Amniotic epithelial cell (primary cell): ENCODE measurements around the gene CEP57.
"Not testable (repeated sequence)": the region's sequence is repeated elsewhere in the genome, so short reads cannot be mapped to it uniquely, and the experiment has no call there.

Experiments used
- DNase-seq: peaks from one replicate; pipeline ENCODE4 v3.0.0-alpha.2; 2010; ENCODE audit warnings: low read depth

The CEP57 gene

GRCh38 chr11:95796501-95796900, 6.2 kb downstream of the CEP57 start:
- no peak for DNase-seq

- peak; percentile 27 for DNase-seq
Observed at GRCh38 chr11:95799546-95799945, 9.2 kb downstream of the CEP57 start.

DNA sequence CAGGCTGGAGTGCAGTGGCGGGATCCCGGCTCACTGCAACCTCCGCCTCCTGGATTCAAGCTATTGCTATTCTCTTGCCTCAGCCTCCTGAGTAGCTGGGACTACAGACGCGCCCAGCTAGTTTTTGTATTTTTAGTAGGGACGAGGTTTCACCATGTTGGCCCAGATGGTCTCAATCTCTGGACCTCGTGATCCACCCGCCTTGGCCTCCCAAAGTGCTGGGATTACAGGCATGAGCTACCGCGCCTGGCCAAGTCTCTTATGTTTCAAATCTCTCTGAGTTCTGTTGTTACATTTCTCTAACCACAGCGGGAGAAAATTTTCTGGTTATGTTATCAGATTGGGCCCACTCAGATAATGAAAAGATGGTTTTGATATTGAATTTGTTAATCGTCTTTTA, 10.1 kb downstream of the CEP57 start:
- DNase-seq = no peak

DNA sequence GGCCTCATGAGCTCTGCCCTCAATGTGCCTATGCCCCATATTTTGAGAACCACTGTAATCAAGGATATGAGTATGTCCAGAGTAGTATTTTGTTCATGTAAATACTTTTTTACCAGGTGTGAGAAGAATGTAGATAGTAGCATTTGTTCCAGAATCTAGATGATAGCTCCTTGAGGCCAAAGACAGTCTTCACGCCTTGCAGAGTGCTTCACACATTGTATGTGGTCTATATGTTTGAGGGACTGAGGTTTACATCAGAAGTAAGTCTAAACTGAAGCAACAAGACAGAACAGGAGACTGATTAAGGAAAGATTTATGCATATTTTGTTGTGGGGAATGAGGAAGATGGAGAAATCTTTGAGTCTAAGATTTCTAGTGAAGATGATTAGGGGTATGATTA, 12.5 kb downstream of the CEP57 start:
- no peak for DNase-seq

DNA sequence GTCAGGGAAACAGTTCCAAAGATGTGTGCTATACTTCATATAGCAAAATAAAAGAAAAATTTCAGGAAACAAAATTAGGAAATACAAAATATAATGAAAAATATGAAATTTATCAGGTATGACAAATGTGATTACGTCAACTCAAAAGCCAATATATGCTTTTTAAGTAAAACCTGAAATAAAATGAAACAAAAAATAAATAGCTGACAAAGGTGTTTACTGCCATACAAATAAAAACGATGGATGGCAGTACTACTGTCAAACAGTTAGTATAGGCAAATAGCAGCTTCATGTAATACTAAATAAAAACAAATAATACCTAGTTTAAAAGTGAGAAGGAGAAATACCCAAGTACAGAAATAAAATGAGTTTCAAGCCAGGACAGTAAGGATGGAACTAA, 13.7 kb downstream of the CEP57 start:
- DNase-seq = no peak

DNA sequence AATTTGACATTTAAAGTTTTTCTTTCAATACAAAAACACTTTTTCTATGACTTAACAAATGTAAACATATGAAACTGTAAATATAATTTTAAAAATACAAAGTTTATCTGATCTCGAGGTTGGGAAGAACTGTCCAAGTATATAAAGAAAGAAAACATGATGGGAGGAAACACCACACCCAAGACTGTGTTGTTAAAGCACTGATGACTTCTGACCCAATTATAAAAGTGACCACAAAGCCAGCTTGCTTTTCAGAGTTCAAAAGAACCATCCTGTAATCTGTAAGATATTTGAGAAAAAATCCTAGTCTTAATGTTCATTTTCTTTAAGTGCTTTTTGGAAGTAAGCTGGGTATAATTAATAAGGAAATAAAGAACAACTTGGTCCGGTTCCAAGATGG, 15.6 kb downstream of the CEP57 start:
- DNase-seq = no peak

DNA sequence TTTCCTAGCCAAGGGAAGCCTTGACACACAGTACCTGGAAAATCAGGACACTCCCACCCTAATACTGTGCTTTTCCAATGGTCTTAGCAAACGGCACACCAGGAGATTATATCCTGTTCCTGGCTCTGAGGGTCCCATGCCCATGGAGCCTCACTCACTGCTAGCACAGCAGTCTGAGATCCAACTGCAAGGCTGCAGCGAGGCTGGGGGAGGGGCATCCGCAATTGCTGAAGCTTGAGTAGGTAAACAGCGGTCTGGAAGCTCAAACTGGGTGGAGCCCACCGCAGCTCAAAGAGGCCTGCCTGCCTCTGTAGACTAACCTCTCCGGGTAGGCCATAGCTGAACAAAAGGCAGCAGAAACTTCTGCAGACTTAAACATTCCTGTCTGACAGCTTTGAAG, 16.2 kb downstream of the CEP57 start:
- DNase-seq = not testable (repeated sequence)

DNA sequence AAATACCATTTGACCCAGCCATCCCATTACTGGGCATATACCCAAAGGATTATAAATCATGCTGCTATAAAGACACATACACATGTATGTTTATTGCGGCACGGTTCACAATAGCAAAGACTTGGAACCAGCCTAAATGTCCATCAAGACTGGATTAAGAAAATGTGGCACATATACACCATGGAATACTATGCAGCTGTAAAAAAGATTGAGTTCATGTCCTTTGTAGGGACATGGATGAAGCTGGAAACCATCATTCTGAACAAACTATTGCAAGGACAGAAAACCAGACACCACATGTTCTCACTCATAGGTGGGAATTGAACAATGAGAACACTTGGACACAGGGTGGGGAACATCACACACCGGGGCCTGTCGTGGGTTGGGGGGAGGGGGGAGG, 20.8 kb downstream of the CEP57 start:
- DNase-seq = not testable (repeated sequence)

DNA sequence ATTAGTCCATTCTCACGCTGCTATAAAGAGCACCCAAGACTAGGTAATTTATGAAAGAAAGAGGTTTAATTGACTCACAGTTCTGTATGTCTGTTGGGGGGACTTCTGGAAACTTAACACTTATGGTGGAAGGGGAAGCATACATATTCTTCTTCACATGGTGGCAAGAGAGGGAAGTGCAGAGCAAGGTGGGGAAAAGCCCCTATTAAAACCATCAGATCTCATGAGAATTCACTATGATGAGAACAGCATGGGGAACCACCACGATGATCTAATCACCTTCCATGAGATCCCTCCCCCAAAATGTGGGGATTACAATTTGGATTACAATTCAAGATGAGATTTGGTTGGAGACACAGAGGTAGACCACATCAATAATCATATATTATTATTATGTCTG, 25.7 kb downstream of the CEP57 start:
- no peak for DNase-seq

- DNase-seq = peak; percentile 85
Observed at GRCh38 chr11:95821640-95822039, 31.3 kb downstream of the CEP57 start.

DNA sequence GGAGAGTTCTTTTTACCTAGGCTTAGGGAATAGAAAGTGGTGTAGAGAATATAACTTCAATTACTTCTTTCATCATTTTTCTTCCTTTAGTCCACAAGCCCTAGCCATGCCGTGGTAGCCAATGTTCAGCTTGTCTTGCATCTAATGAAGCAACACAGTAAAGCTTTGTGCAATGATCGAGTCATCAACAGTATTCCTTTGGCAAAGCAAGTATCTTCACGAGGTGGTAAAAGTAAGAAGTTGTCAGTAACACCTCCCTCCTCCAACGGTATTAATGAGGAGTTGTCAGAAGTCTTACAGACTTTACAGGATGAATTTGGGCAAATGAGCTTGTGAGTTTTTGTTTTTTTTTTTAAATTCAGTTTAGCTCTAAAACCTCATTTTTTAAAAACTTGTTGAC, 37.4 kb downstream of the CEP57 start:
- peak; percentile 87 for DNase-seq

DNA sequence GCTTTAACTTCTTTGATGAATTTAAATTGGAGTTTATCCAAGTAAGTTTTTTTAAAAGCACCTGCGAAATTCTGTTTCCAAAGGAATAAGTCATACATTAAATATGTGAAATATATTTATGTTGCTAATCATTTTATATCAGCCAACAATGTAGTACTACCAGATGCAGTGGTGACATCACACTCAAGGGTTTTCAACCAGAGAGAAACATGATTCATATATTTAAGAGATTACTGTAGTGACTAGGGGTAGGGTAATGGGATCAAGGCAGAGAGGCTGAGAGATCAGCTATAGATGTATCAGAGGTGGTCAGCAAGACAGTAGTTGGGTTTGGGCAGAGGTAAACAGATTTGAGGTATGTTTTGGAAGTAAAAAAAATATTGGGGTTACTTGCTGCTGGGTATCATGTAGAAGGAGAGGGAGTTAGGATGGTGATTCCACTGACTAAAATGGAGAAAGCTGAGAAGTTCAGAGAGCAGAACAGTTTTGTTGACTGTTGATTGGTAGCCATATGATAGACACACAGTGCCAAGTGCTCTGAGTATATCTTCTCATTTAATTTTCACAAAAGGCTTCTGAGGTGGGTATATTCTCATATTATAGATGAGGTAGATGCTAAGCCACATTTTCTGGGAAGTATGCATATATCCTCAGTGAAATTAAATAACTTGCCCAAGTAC, 39.4 kb downstream of the CEP57 start:
- DNase-seq = peak; percentile 67

GRCh38 chr11:95831198-95831883, 41.0 kb downstream of the CEP57 start:
- peak; percentile 90 for DNase-seq

DNA sequence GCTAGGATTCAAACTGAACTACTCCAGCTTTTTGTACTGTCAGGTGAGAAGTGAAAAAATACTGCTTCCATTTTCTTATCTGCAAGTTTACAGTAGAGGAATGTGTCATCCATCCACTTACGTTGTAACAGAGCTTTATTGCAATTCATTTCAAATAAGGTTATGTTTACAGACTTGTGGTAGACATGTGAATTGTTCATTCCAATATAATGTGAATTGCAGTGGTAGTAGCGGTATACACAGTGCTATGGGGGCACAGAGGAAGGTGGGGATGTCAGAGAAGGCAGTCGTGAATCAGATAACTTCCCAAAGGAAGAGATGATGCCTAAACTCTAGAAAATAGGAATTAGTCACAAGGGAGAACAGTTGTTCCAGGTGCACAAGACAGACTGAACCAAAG, 42.5 kb downstream of the CEP57 start:
- peak; percentile 84 for DNase-seq

DNA sequence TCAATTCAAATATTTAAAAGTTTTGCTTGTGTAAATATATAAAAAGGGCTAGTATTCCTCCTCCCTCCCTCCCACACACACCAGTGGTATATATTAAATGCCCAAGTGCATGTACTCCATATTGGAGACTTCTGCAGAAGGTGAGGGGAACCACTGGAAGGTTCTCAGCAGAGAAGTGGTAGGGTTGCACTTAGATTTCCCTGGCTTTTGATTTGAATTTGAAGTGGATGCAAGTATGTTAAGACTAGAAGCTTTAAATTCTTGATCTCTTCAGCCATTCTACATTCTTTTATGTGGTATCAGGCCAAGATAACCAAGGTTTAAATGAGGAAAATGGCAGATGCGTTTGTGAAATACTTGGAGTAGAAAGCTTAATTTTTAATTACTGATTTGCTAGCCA, 43.1 kb downstream of the CEP57 start:
- no peak for DNase-seq

DNA sequence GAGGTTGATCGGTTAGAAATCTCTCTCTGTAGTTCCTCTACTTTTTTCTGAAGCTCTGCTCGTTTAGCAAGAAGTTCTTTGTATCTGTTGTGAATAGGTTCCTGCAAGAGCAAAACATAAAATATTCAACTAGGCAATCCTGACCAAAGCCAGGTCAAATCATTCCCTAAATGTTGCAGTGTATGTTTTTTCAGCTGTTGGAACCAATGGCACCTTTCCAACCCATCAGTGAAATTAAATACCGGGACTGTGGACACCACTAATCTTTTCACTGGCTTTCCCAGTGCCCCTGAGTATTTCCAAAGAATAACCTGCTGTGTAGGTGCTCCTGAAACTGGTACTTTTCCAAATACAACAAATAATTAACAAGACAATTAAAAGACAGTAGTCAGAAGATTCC, 45.1 kb downstream of the CEP57 start:
- DNase-seq = no peak

GRCh38 chr11:95835768-95836488, 45.6 kb downstream of the CEP57 start:
- peak; percentile 92 for DNase-seq

DNA sequence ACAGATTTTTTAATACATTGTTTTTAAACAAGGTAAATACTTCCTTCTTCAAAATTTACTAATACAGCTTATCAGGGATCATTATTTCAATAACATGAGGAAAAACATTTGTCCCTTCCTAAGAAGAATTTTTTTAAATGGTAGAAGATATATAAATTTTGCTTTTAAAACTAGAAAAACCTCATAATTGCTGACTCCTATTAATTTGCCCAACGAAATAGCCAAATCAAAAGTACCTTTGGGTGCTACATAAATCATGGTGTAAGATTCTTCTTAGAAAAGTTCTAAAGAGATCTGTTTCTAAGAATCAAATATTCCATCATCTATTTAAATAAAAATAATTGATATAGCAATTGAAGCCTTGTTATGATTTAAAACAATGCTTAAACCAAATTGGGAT, 54.9 kb downstream of the CEP57 start:
- no peak for DNase-seq

- peak; percentile 85 for DNase-seq
Observed at GRCh38 chr11:95849087-95849825, 59.0 kb downstream of the CEP57 start.

GRCh38 chr11:95850137-95850536, 59.8 kb downstream of the CEP57 start:
- DNase-seq = peak; percentile 30

- DNase-seq = no peak
Observed at GRCh38 chr11:95853138-95853537, 62.8 kb downstream of the CEP57 start.

DNA sequence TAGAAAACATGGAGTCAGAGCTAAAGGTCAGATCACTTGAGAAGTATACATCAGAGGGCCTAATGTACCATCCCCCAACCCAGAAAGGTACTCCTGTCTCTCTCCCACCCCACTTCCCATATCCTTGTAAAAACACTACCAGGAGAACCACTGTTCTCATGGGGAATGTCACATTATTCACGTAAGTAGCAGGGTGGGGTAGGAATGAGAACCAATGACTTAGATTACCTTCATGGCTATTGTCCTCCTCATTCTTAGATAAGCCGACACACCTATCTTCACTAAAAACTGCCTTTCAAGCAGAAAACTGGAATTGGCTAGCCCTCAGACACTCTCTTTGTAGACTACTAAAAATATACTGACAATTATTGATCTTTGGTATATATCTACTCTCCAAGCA, 63.6 kb downstream of the CEP57 start:
- DNase-seq = no peak

DNA sequence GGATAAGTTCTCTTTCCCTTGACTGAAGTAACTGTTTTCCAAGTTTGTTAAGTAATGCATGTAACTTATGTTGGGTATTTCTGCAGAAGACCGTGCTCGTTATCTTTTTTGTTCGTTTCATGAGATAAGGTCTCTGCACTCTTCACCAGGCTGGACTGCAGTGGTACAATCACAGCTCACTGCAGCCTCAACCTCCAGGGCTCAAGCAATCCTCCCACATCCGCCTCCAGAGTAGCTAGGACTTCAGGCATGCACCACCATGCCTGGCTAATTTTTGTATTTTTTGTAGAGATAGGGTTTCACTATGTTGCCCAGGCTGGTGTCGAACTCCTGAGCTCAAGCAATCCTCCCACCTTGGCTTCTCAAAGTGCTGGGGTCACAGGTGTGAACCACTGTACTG, 64.1 kb downstream of the CEP57 start:
- DNase-seq = not testable (repeated sequence)
